GM23338 (cell line): Measurements from ENCODE around the gene PRPF18. TPM values are rescaled to one million over a fixed set of nuclear protein-coding genes. Genes with fewer than 3 reads are reported as not detected.
A peak's percentile ranks its signal among the peaks of the same experiment; 100 is the strongest.

Experiments
- ATAC-seq: fragments of 200-7000 bp; cut with Tn5 transposase; 3 replicates; pipeline ENCODE4 v1.9.1; 2020
- DNase-seq: peaks from one replicate; pipeline ENCODE4 v3.0.0-alpha.2; 2015; ENCODE audit warnings: low spot score
- H2AFZ ChIP-seq: fragments of 200-600 bp; sonication (generic); 2 replicates; pipeline ENCODE4 v1.8.0; 2016; ENCODE audit warnings: antibody characterized with exemption, mild to moderate bottlenecking, moderate library complexity
- H3F3A ChIP-seq: fragments of 200-600 bp; sonication (generic); replicated peaks from 2 replicates; pipeline ENCODE4 v1.8.0; 2017; ENCODE audit warnings: antibody characterized with exemption, mixed run types, low read depth
- H3K27ac ChIP-seq: fragments of 200-600 bp; sonication (generic); 2 replicates; pipeline ENCODE4 v1.6.1; 2016; ENCODE audit warnings: low read depth
- H3K27me3 ChIP-seq: fragments of 200-600 bp; sonication (generic); 2 replicates; pipeline ENCODE4 v1.8.0; 2016; ENCODE audit warnings: mild to moderate bottlenecking, mixed run types, moderate library complexity; ENCODE audit not compliant: insufficient read depth
- H3K36me3 ChIP-seq: fragments of 200-600 bp; sonication (generic); 2 replicates; pipeline ENCODE4 v1.8.0; 2016; ENCODE audit warnings: mild to moderate bottlenecking; ENCODE audit not compliant: insufficient read depth
- H3K4me1 ChIP-seq: fragments of 200-600 bp; sonication (generic); 2 replicates; pipeline ENCODE4 v1.8.0; 2016; ENCODE audit warnings: mild to moderate bottlenecking, moderate library complexity; ENCODE audit not compliant: insufficient read depth
- H3K4me2 ChIP-seq: fragments of 200-600 bp; sonication (generic); 2 replicates; pipeline ENCODE4 v1.7.1; 2017; ENCODE audit warnings: mixed run types
- H3K4me3 ChIP-seq: fragments of 200-600 bp; sonication (generic); 2 replicates; pipeline ENCODE4 v1.6.1; 2016; ENCODE audit warnings: mixed run types
- H3K79me2 ChIP-seq: fragments of 200-600 bp; sonication (generic); replicated peaks from 2 replicates; pipeline ENCODE4 v1.8.0; 2017; ENCODE audit warnings: mild to moderate bottlenecking; ENCODE audit not compliant: insufficient read depth
- H3K9me2 ChIP-seq: fragments of 200-600 bp; sonication (generic); 2 replicates; pipeline ENCODE4 v1.8.0; 2017; ENCODE audit not compliant: insufficient read depth
- H4K20me1 ChIP-seq: fragments of 200-600 bp; sonication (generic); replicated peaks from 2 replicates; pipeline ENCODE4 v1.8.0; 2017; ENCODE audit warnings: mild to moderate bottlenecking; ENCODE audit not compliant: insufficient read depth
- H3K27ac Mint-ChIP-seq: 2 replicates; pipeline ENCODE4 v1.8.0; 2020; ENCODE audit warnings: inconsistent platforms, mild to moderate bottlenecking, moderate library complexity, mixed read lengths
- H3K27me3 Mint-ChIP-seq: 3 replicates; pipeline ENCODE4 v1.8.0; 2022; ENCODE audit warnings: low read depth, mild to moderate bottlenecking, moderate library complexity, mixed read lengths, inconsistent platforms; ENCODE audit not compliant: insufficient read depth, poor library complexity
- H3K36me3 Mint-ChIP-seq: 3 replicates; pipeline ENCODE4 v1.8.0; 2021; ENCODE audit warnings: low read depth, mild to moderate bottlenecking, inconsistent platforms, moderate library complexity, mixed read lengths
- H3K4me1 Mint-ChIP-seq: 3 replicates; pipeline ENCODE4 v1.8.0; 2020; ENCODE audit warnings: mild to moderate bottlenecking, inconsistent platforms, mixed read lengths
- H3K4me3 Mint-ChIP-seq: 3 replicates; pipeline ENCODE4 v1.8.0; 2021; ENCODE audit warnings: moderate library complexity, mild to moderate bottlenecking, inconsistent platforms, mixed read lengths
- H3K9me3 Mint-ChIP-seq: 3 replicates; pipeline ENCODE4 v1.8.0; 2020; ENCODE audit warnings: moderate library complexity, mild to moderate bottlenecking, inconsistent platforms, mixed read lengths
- CREB1 ChIP-seq: fragments of 250-450 bp; sonication (Bioruptor Pico); IDR thresholded peaks from 2 replicates; pipeline ENCODE4 v1.5.0; 2020; ENCODE audit warnings: low read depth, mild to moderate bottlenecking, moderate library complexity
- CTCF ChIP-seq, 2 experiments: fragments of 200-600 bp in 1 of 2; sonication (generic) in 1 of 2; conservative IDR thresholded peaks; 2 replicates each; pipeline versions ENCODE4 v1.5.1 to v1.6.1; 2016 to 2017; ENCODE audit warnings: antibody characterized with exemption in 2 of 2, low read depth in 2 of 2, mild to moderate bottlenecking in 2 of 2, moderate library complexity in 1 of 2
- EZH2 ChIP-seq: fragments of 200-600 bp; sonication (generic); IDR thresholded peaks from one replicate; pipeline ENCODE4 v1.8.0; 2017; ENCODE audit warnings: antibody characterized with exemption, mild to moderate bottlenecking, low read depth; ENCODE audit not compliant: unreplicated experiment
- NANOG ChIP-seq: IDR thresholded peaks from 2 replicates; pipeline ENCODE4 v1.6.1; 2016; ENCODE audit warnings: antibody characterized with exemption, borderline replicate concordance
- ZNF462 ChIP-seq: fragments of 250-450 bp; sonication (Bioruptor Pico); IDR thresholded peaks from 2 replicates; pipeline ENCODE4 v1.5.0; 2020; ENCODE audit warnings: mild to moderate bottlenecking, moderate library complexity
- polyA plus RNA-seq: library from polyadenylated mRNA; unstranded; fragments of >200 nt; fragmentation: Nextera tagmentation; extraction: Ambion mirVana; gene quantifications from 2 replicates; pipeline ENCODE4 v1.2.1, GENCODE V29; 2016
- total RNA-seq: library from RNA; depleted of rRNA; stranded (reverse); fragments of >200 nt; shearing (Covaris generic); gene quantifications from 2 replicates; pipeline ENCODE4 v1.2.3, GENCODE V29; 2014

PRPF18 gene
- total and polyA plus RNA-seq, 2 experiments from 2014 or later: 15.1 to 17.2 TPM

GRCh38 chr10:13587391-13587790 is 626 bp downstream of the PRPF18 start:
- Histone ChIP-seq H3K4me1 (no peaks in the 10 kb centered on the region), H3K4me2 (peak overlapping the region; percentile 91), H3K79me2 (peaks cover 28% of the 10 kb centered on the region), H3F3A (no peaks in the 10 kb centered on the region), H3K9me2 (no peaks in the 10 kb centered on the region), H4K20me1 (no peaks in the 10 kb centered on the region; the same call in 1 of the 2 replicates), H2AFZ (peak overlapping the region; percentile 80), H3K27me3 (no peaks in the 10 kb centered on the region), H3K27ac (no peak overlapping the region), H3K36me3 (no peaks in the 10 kb centered on the region), H3K4me3 (peak overlapping the region; percentile 90)
- Mint-ChIP-seq H3K27ac (no peak overlapping the region), H3K36me3 (no peaks in the 10 kb centered on the region), H3K27me3 (peaks cover 7% of the 10 kb centered on the region), H3K4me3 (peak overlapping the region; percentile 100), H3K9me3 (no peaks in the 10 kb centered on the region), H3K4me1 (peaks cover 8% of the 10 kb centered on the region; the same call in 2 of the 3 replicates)
- ATAC-seq: peak; percentile 73
- DNase-seq: peak; percentile 60
- no peak for TF ChIP-seq CREB1
- no peak for TF ChIP-seq ZNF462 (CRISPR knock-in tag)
- TF ChIP-seq NANOG: no peak

GRCh38 chr10:13589316-13589715 is 2.6 kb downstream of the PRPF18 start:
- Histone ChIP-seq H3K4me3 (no peak overlapping the region), H3F3A (no peaks in the 10 kb centered on the region), H3K27me3 (no peaks in the 10 kb centered on the region), H3K27ac (no peak overlapping the region), H2AFZ (no peak overlapping the region), H3K4me2 (no peak overlapping the region), H3K79me2 (peaks cover 33% of the 10 kb centered on the region), H4K20me1 (no peaks in the 10 kb centered on the region; the same call in 1 of the 2 replicates), H3K9me2 (no peaks in the 10 kb centered on the region), H3K4me1 (no peaks in the 10 kb centered on the region), H3K36me3 (no peaks in the 10 kb centered on the region)
- Mint-ChIP-seq H3K4me1 (peaks cover 8% of the 10 kb centered on the region; the same call in 2 of the 3 replicates), H3K27ac (no peak overlapping the region), H3K9me3 (no peaks in the 10 kb centered on the region), H3K4me3 (no peak overlapping the region), H3K36me3 (no peaks in the 10 kb centered on the region), H3K27me3 (peaks cover 7% of the 10 kb centered on the region)
- TF ChIP-seq CTCF (conservative IDR thresholded peaks at IDR 0.05; ENCODE audit: low read depth in 2 of 2) (peak; percentile 27 to 38; a peak in 3 of 4 replicates), EZH2 (no peak)
- no peak for ATAC-seq
- DNase-seq: peak; percentile 25
